ENCODE data around the gene HESX1.

HESX1 gene

DNA sequence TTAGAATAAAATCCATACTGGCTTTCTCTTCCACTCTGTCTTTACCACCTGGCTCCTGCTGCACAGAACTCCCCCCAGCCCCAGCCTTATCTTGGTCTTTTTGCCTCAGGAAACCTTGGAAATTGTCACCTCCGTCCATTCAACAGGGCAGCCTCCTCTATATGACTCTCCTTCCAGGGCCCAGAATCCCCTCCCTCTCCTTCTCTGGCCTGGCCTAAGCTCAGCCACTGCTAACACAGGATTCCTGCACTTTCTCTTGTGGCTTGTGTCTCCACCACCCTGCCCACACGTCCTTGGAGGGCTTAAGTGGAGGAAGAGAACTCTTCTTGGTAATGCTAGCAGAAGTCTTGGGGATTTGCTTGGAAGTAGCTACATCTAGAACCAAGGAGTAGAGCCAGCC is 33.1 kb downstream of the HESX1 start:
- no peak for DNase-seq

DNA sequence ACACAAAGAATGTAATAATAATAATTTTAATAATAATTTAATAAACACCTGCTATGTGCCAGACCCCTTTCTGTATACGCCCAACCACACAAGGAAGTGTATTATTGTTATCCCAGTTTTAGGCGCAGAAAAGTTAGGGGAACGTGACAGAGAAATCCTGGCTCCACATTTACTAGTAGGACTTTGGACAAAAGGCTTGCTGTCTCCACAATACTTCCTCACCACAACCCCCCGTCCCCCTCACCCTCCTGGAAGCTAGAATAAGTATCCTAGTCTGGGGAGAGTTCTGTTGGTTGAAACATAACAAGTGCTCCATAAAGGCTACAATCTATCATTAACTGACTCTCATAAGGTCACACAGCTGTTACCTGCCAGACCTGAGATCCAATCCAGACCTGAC is 34.1 kb downstream of the HESX1 start:
- DNase-seq, result no peak

DNA sequence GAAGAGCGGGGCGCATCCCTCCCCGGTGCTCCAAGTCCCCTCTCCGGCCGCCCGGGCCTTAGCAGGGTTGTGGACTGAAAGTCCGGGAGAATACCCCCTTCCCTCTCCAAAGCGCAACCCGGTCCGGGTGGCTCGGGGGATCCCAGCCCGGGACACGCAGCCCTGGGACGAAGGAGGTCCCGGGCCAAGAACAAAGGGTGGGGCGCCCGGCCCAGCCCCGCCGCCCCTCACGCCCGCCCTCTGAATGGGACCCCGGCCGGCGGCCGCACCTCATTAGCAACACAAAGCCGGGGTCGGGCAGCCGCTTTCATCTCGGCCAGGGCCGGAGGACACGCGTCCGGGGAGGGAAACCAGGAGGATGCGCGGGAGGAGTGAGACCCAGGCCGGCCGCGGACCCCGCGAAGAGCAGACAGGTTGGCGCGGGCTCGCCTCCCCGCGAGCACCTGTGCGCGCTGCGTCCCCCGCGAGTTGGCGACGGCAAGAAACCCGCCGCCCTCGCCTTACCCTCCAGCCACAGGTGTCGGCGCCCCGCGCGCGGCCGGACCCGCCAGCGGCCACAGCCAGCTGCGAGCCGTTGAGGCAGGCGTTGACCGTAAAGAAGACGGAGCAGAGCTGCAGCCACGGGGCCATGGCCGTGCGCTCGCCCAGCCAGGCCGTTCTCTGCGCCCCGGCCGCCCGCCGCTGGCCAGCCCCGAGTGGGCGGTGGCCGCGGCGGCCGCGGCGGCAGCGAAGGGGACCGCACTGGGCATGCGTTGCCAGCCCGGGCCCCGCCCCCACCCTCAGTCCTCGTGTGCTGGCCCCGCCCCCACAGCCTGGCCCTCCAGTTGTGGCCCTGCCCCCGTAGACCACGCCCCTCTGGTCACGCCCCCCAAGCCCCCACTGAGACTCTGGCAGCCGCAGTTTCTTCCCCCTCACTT is 34.9 kb downstream of the HESX1 start, which contains the start of gene IL17RD:
Gene IL17RD, minus strand, starts transcription at position 697 of the 917 bp plus-strand sequence. Its CDS starts 67 bp downstream, at position 630.
- DNase-seq, result peak in 1 of 2 donors; percentile 24

DNA sequence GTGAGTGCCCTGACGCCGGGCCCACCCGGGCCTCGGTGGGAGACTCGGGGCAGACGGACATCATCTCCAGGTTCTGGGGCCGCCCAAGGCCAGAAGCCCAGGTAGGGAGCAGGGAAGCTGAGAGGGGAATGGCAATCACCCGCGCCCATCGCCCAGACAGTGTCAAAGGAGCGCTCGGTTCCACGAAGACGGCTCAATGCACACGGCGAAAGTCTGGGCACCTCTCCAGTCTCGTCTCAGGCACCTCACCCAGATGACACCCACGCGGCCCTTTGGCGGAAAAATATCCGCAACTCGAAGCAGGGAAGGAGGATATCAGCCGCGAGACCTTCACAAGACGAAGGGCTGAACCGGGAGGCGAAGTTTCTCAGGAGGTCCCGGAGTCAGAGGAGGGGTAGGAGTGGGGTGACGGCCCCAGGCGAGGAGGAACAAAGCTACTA is 35.5 kb downstream of the HESX1 start:
- DNase-seq, result no peak

DNA sequence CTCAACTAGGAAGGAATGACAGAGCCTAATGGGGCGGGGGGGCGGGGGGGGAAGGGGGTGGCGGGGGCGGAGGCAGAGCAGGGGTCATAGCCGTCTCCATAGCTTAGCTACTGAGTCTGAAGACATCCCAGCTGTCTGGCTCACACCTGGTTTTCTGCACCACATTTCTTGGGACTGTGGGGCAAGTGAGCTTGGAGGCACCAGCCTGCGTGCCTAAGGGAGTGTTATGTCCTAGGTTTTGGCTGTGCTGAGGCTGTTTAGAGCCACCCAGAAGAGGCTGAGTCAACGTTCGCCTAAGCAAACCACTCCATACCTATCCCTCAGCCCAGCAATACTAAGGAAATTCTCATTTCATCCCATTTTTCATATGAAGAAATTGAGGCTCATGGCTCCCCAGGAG is 36.0 kb downstream of the HESX1 start:
- no peak for DNase-seq

DNA sequence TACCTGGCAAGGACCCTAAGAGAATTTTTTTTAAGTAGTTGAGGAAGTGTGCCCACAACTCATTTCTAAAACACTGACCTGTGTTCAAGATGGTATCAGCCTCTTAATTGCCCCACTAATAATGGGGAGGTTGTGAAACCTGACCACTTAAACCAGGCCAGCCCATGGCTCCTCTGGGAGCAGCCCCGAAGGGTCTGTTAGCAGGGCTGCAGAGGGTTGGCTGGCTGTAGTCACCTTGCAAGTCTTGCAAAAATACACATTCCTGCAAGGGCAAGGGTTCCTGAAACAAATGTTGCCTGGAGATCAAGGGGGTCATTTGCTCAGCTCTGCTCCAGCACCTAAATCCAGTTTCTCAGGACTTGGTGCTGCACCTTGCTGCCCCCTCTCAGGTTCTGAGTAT is 37.9 kb downstream of the HESX1 start:
- DNase-seq, result no peak

DNA sequence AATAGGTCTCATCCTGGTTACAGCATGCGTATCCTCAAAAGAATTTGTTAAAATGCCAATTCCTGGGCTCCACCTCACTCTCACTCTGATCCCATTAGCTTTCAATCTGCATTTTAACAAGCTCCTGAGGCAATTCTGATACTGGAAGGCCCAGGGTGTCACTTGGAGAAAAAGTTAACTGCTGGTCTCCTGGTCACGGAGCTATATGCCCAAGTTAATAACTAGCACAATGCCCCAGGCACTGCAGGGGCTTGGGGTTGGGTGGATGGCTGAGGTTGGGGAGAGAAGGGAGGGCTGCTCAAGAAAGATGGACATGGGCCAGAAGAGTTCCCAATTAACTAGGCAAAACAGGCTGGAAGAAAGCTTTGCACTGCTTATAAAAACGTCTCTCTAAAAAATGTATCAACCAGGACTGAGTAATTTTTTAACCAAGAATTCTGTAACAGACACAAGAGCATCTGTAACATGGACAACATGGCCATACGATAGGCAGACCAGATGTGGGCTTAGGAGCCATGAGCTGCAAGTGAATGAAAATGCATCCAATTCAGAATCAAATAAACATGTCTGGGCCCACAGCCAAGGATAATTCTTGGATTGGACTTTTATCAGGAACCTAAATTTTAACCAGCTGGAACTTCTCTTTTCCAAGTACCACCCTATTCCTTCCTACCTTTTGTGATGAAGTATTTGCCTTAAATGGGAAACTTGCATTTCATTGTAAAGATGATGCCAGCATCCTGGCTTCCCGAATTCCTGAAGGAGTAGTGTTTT is 38.8 kb downstream of the HESX1 start:
- no peak for DNase-seq

DNA sequence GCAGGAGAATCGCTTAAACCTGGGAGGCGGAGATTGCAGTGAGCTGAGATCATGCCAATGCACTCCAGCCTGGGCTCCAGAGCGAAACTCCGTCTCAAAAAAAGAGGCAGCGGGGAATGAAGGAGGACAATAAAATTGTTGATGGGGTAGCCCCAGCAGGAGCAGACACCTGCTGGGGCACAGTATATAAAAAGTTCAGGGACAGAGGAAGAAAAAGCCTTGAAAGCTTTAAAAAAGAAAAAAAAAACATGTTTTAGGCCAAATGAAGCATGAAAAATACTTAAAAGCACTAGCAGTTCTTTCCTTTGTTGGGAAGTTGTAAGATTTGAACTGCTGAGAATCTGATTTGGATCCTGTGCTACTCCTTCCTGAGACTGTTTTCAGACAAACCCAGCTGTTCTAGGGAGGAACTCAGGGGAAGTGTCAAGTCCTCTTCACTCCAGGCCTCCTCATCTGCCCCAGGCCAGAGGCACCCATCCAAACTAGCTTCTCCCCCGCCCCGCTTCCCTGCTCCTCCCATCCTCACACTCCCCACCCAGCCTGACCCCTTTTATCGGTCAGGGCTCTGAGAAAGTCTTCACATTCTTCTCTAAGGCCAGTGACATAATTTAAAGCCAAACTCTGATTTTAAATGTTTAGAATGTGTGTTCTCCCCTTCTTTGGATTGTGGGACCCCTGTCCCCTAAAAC is 39.6 kb downstream of the HESX1 start:
- no peak for DNase-seq

DNA sequence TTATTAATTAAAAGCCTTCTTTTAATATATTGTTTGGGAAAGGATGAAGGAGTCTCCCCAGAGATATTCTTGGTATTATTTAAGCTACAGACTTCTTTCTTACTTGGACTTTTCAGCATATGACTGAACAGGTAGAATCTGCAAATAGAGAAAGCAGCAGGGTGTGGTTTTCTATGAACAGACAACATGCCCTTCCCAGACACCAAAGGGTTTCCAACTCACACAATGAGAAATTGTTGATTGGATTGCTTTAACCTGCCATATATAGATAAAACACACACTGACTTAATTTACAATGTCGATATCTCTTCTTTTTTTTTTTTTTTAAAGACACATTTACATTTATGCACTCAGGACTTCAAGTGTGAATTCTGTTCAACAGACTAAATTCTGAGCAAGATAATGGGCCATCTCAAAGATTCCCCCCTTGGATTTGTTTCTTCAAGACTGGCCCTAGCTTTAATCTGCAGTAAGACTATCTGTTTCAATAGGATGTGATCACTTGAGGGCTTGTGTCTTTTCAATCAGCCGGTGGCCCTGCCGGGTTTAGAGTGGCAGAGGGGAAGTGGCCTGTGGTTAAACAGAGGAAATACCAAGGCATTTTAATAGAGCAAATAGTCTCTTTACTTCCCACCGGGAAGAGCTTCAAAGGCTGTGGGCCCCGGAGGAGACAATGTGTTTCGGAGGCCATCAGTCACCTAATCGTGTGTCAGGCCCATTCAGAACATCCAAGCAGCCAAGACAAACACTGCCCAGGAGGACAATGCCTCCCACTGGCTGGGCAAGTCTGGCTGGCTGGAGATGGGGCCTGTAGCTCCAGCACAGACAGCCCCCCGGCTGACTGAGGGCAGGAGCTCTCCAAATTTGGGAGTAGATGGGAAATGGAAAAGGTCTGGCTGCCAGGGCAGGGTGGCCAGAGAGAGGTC is 40.7 kb downstream of the HESX1 start:
- no peak for DNase-seq

DNA sequence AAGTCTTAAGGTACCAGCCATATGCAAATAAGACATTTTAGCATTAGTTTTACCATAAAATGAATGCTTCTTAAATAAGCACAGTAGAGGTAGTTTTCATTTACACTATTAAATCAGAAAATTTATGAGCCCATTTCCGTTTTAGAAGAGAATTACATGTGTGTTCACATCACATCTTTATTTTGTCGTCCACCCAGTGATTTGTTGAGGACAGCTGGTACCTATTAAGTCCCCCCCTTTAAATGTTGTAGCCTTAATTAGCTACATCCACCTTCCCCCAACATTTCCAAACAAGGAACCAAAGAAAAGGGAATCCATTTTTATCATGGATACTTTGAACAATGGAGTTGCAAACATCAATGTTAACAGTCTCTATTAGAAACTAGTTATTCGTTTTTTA is 41.5 kb downstream of the HESX1 start:
- no peak for DNase-seq

DNA sequence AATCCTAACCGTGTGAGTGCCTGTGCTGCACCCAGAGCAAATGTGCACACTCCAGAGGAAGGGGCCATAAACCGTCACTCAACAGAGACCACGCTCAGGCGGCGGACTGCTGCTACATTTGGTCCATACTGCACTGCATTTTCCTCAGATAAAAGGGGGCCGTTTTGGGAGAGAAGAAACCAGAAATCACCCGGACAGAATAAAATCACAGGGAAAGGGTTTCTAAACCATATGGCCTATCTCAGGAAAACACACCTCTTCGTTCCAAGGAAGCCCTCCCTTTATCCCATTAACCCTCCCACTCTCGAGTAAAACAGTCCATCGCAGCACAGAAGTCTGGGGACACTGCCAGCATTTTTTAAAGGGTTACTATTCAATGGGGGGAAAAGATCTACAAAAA is 42.2 kb downstream of the HESX1 start:
- no peak for DNase-seq

DNA sequence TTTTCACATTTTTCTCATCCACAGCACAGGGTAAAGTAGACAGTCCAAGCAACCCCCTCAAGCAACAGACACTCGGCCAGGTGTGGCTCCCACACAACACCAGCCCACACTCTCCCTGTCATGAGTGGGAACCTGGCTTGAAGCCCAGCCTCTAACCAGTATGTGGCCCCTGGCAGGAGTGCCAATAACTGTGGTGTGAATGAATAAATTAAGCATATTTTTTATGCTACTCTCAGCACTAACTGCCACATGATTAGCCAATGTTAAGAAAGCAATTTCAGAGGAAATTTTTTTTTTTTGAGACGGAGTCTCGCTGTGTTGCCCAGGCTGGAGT is 44.5 kb downstream of the HESX1 start:
- DNase-seq, result no peak

DNA sequence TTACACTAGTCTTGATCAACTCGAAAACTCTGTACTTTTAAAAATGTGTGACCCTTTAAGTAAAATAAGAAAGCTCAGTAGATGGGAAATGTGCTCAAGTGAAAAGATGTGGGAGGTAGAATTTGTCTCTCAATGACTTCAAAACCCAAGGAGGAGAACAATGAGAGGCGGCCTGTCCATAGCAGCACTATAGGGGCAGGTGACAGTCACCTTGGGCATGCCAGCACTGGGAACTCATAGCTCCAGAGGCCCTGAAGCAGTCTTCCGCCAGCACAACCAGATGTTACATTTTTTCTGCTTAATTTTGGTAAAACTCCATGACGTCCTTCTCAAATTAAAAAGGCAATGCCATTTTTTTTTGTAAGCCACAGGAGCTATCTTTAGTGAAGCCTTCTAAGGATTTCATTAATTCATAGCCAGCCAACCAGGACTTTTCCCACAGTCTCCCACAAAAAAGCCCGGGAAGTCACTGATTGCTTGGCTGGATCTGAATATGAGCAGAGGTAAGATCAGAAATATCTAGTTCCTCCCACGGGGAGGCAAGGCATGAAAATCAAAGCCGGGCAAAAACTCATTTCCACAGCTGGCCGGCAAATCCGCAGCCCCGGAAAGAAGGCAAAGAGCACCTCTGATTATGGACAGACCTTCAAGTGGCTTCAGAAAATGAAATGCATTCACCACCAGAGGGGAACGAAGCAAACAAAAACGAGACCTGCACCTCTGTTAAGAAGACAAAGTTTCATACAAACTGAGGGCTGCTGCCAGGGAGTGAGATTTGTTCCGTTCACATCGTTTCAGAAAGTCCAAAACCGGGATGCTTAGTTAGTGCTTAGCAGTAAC is 45.1 kb downstream of the HESX1 start:
- no peak for DNase-seq

DNA sequence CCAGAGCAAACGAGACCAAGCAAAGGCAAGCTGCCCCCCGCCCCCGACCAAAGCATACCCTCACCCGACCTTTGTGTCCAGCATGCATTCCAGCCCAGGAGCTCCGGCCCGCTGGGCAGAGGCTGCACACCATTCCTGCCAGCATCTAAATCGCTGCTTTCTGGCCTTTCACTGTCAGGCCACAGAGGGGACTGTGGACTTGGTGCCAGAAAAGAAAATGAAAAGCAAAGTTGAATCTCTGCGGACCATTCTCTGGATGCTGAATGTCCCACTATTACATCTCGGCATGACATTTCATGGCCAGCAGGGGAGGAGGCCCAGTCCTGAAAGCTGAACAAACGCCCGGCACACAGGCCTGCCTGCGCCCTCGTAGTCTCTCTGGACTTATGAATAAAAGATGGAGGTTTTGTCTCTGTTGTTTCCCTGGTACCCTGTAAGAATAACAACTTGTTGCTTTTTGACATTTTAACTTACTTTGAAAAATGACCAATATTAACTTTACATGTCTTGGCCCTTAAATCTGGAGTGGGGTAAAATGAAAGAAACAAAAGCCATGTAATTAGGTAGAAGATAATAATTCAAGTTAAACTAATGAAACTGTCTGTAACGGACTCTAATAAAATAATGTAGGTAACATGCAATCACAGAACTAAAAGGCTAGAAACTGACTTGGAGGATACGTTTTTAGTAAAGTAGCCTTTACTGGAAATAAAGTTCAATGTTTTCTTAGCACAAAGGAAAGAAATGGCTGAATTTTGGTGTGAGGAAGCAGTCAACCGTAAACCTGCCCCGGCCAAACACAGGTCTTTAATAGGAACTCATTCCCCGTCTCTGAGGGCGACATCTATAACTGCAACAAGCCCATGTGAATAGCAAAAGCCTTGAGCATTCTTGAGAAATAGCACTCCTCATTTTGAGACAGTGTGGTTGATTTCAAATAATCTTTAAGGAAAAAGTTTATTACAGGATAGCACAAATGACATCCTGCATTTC is 47.3 kb downstream of the HESX1 start:
- no peak for DNase-seq

DNA sequence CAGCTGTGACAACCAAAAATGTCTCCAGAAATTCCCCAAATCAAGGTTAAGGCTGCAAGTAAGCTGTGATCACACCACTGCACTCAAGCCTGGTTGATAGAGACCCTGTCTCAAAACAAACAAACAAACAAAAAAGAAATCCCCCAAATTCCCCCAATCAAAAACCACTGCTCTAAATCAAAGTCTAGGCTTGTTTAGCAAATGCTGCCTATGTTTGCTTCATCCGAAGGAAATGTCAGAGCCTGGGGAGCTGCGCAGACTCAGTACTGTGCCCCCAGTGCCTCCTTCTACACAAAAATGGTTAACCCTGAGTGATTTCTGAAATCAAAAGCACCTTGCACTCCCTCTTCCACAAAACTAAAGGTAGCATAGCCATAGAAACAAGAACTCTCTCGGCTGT is 48.0 kb downstream of the HESX1 start:
- no peak for DNase-seq

DNA sequence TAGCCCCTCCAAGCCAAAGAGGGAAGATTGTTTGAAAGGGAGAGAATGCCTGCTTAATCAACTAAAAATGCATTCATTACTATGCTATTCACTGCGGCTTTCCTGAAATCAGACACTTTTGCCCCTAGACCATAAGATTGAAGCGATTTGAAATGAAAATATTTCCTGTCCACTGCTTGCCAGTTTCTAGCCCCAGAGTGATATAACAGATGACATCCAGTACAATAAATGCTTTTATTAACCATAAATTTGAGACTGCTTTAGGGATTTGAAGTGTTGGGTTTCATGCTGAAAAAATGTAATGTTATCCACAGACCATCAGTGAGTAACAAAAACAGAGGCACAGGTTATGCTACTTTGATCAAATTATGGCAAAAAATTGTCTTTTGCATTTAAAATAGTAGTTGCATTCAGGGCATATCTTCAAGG is 48.7 kb downstream of the HESX1 start:
- DNase-seq, result no peak

DNA sequence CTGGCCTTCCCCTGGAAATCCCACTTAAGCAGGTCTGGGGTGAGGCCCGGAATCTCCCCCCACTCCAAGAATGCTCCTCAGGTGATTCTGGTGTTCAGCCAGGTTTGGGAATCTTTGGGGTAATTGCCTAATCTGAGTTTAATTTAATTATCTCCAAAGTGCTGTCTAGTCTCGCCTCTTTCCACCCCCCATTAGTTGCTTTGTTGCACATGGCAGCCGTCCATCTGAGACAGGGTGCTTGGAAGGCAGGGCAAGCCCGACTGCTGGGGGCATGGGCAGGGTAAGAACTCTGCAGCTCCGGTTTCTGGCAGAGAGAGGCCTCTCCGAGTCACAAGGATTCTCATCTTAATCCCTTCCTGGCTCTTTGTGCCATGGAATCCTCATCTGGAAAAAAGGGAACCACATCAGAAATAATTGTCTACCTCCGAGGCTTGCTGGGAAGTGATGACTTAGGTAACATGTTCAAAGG is 49.6 kb downstream of the HESX1 start:
- no peak for DNase-seq

All from bone marrow (tissue), 2 donors.